Measurements from ENCODE around the gene LGALS12.
A peak's percentile ranks its signal among the peaks of the same experiment; 100 is the strongest.

Gene LGALS12, protein sequence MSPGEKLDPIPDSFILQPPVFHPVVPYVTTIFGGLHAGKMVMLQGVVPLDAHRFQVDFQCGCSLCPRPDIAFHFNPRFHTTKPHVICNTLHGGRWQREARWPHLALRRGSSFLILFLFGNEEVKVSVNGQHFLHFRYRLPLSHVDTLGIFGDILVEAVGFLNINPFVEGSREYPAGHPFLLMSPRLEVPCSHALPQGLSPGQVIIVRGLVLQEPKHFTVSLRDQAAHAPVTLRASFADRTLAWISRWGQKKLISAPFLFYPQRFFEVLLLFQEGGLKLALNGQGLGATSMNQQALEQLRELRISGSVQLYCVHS

DNA sequence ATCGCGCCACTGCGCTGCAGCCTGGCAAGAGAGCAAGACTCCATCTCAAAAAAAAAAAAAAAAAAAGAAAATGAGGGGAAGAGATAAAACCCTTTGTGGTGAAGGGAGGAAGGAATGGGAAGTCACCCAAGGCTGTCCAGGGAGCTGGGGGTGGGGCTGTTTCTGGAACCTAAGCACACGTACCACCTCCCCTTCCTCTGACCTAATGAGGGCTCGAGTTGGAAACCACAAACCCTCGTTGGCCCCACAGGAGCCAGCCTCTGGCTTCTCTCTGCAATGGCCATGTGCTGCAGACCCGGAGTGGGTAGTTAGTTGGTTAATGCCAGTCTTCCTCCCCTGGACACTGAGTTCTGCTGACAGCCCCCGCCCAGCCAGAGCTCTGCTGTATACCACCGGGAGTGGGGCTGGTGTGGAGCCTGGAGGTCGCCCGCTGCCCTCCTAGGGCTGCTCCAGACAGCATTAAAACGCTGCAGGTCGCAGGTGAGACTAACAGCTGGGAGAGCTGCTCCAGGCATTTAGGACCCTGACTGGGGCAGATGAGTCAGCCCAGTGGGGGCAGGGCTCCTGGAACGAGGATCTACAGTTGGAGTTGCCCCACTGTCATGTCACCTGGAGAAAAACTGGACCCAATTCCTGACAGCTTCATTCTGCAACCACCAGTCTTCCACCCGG, at the start of gene LGALS12:
Gene LGALS12, plus strand, starts transcription at position 228 of the 672 bp plus-strand sequence. Its CDS starts 375 bp downstream, at position 603.
- DNase-seq, result peak in 1 of 2 donors; percentile 36

DNA sequence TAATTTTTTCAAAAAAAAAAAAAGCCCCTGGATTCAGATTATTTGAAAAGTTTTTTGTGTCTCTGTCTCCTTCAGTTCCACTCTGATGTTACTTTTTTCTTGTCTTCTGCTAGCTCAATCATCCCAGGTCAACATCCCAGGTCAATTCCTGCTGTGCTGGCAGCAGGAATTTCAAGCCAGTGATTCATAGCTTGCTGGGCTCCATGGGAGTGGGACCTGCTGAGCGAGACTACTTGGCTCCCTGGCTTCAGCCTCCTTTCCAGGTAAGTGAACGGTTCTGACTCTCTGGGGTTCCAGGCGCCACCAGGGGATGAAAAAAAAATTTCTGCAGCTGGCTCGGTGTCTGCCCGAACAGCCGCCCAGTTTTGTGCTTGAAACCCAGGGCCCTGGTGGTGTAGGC, 46.3 kb upstream of the LGALS12 start:
- DNase-seq, result no peak

DNA sequence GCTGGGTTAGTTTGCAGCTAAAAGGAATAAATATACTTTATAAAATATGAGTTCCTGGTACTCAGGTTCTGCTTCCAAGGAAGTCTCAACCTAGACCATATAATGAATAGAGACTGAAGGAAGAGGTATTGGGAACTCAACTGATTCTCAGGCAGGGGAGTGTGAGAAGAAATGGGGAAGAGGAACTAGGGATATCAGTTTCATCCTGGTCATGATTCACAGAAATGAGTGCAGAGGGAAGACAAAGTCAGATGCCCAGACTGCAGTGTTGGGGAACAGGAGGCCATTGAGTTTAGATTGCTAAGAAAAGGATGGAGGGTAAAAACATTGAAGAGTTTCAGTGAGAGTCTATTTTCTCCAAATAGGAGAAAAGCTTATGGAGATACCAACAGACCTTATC, 43.7 kb upstream of the LGALS12 start:
- DNase-seq, result peak; percentile 24 to 57

DNA sequence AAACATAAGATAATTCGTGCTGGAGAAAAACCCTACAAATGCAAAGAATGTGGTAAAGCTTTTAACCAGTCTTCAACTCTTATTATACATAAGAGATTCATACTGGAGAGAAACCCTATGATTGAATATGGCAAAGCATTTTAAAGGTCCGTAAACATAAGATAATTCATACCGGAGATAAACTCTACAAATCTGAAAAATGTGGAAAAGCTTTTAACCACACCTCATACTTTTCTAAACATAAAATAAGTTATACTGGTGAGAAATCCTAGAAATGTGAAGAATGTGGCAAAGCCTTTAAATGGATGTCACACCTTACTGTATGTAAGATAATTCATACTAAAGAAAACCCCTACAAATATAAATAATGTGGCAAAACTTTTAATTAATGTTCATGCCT, 35.6 kb upstream of the LGALS12 start:
- DNase-seq, result no peak

DNA sequence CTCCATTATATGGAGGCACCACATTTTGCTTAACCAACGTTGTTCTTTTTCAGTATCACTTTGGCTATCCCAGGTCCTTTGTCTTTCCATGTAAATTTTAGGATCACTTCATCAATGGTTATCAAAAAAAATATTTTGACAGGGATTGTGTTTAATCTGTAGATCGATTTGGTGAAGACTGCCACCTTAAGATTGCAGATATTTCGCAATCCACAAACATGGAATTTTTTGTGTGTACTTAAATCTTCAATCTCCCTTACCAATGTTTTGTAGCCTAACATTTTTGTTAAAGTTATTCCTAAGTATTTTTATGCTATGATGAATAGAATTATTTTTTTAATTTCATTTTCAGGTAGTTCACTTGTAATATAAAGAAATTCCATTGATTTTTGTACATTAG, 33.5 kb upstream of the LGALS12 start:
- no peak for DNase-seq

DNA sequence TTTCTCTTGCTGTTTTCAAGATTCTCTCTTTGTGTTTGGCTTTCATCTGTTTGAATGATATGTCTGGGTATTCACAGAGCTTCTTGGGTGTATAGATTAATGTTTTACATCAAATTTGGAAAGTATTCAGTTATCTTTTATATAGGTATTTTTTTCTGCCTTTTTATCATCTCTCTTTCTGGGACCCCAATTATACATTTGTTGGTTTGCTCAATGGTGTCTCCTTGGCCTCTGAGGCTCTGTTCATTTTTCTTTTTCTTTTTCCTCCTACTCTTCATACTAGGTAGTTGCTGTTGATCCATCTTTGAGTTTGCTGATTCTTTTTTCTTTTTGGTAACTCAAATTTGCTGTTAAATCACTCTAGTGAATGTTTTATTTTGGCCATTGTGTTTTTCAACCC, 29.3 kb upstream of the LGALS12 start:
- no peak for DNase-seq

DNA sequence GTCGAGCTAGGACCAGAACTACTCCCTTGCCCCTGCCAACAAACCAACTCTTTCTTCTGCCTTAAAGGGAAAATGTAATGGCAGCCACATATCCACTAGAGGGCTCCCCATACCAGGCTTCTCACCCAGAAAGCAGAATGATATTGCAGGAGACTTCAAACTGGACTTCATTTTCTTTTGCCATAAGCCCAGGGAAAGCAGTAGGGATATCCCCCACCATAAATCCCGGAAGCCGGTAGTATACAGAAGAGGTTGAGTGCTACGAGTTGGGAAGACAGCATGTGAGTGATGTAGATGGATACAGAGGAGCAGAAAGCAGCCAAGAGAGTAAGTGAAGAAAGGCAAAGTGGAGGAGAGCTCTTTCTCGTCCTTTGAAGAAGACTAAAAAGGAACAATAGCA, 27.0 kb upstream of the LGALS12 start:
- DNase-seq, result peak; percentile 60 to 78

DNA sequence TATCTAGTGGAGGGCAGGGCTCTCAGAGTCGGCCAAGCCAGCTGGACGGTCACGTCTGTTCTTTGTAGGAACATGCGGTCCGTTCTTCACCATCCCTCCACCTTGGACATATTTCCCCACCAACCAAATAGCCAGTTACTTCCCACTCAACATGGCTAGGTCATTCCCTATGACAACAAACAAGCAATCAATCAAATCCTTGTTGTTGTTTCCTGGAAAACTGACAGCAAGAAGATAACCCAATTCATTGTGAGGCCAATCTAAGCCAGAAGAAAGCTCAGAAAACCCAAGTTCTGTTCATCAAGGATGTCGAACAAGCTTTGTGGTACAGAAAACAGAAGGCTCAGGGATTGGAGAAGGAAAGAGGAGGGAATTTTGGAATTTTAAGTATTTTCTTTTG, 25.8 kb upstream of the LGALS12 start:
- no peak for DNase-seq

DNA sequence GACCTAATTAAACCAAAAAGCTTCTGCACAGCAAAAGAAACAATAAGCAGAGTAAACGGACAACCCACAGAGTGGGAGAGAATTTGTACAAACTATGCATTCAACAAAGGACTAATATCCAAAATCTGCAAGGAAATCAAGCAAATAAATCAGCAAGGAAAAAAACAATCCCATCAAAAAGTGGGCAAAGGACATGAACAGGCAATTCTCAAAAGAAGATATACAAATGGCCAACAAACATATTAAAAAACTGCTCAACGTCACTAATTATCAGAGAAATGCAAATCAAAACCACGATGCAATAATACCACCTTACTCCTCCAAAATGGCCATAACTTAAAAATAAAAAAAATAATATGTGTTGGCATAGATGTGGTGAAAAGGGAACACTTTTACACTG, 20.1 kb upstream of the LGALS12 start:
- DNase-seq, result no peak

DNA sequence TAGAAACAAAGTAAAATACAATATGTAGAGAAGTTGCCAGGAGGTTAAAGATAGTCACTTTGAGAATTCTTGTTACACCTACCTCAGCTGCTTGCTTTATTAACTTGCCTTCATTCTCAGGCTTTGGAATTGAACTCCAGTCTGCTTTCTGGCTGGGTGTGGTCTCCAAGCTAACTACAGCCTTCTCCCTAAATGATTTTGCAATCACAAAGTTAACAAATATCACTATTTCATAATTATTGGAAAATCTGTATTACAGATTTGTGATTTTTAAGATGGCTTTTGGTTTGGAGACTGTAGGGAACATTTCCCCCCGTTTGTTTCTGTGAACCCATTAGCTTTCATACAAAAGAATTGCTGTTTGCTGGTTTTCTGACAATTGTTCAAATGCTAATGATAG, 17.1 kb upstream of the LGALS12 start:
- DNase-seq, result peak in 1 of 2 donors; percentile 47

DNA sequence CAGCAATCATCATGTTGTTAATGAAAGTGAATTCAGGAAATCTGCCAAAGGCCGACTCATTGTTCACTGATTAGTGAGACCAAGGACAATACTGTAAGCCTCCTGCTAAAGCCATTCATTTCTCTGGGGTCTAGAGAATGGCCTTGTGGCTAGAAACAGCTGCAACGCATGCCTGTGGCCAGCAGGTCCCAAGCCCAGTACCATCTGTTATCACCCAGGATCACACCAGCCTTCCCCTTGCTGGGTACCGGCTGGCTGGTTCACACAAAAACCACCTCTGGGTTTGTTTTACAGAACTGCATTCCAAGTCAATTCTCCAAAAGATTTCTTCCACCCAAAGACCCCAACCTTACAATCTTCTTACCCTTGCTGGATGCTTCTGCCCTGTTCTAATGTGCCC, 16.0 kb upstream of the LGALS12 start:
- DNase-seq, result no peak

DNA sequence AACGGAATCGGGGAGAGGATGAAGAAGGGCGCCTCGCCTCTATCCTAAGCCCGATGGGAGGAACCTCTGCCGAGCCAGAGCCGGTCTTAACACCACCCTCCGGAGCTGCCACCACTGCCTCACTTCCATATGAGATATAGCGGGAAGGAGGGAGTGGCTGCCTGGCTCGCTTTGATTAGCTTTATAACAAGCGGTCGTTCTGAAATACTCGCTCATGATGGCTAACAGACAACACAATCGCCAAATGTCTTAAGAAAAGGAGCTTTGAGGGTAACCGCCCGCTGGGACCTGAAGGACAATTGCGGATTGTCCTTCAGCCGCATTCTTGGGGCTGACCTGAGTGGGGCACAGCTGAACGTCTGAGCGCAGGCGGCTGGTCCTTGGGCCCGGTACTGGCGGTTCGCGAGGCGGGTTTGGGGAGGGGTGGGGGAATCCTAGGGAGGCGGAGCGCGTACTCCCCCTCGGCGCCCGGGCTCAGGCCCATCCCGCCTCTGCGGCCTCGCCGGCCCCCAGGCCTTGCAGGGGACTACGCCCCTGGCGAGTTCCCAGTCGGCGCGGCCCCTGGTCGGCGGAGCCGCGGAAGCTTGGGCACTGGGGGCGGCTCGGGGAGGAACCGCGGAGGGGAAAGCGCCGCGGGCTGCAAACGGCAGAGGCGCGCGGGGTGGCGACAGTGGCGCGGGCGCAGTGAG, 15.2 kb upstream of the LGALS12 start, which contains the start of gene PLAAT5:
Gene PLAAT5, minus strand, starts transcription at position 617 of the 689 bp plus-strand sequence. Its CDS starts 133 bp downstream, at position 484.
- DNase-seq, result no peak

DNA sequence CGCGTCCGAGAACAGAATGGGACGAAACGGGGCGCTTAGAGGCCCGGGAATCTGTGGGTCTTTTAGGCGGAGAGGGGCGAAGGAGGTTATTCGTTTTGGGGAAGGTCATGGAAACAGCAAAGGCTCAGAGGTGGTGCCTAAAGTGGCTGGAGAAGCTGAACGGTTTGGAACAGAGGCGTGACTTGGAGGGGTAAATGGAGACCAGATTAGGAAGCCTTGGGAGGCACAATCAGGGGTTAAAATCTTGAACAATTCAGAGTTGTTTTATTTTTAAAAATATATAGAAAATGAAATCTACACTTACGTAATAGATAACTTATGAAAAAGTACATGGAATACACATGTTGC, 14.7 kb upstream of the LGALS12 start:
- no peak for DNase-seq

DNA sequence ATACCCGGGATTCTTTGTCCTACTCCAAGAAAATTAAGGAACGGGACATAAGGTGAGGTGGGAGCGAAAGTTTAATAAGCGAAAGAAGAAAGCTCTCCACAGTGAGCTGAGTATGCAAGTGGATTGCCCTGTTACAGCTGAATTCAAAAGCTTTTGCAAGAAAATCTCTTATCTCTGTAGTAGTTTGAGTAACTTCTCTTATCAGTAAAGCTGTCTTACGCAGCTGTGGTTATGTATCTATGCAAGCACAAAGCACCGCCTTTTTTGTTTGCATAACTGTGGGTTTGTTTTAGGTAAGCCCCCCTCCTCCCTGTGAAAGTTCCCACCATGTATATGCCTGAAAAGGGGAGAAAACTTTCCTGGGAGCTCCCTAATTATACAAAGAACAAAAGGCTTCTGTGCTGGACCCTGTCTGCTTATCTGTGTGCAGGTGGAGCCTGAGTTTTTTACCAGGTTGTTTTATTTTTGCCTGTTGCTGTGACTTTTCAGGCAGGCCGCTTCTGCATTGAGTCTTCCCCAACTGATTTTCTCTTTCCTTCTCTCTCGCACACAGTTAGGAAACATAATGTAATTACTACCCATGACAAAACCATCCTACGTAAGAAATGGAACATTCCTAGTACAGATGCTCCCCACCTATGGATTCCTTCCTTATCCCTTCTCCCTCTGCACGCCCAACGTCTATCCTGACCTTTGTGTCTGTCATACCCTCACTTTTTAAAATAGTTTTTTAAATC, 14.1 kb upstream of the LGALS12 start:
- DNase-seq, result no peak

DNA sequence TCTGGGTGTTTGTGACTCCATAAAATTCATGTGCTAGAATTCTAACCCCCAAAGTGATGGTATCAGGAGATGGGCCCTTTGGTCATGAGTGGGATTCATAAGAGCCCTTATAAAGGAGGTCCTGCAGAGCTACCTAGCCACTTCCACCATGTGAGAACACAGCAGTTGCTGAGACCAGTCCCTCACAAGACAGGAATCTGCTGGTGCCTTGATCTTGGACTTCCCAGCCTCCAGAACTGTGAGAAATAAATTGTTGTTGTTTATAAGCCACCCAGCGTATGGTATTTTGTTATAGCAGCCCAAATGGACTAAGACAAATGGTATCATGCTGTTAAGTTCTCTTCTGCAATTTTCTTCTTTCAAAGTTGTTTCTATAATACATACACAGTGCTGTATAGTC, 13.4 kb upstream of the LGALS12 start:
- no peak for DNase-seq

DNA sequence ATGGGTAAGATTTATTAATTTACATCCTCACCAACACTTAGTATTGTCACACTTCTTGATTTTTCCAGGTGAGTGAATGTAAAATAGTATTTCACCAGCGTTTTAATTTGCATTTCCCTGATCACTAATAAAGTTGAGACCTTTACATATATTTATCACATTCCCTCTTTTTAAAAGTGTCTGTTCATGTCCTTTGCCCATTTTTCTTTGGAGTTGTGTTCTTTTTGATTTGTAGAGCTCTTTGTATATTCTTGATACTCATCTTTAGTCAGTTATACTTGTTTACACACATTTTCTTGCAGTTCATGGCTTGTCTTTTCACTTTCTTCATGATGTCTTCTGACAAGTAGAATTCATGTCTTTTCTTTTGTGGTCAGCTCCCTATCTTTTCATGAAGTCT, 12.8 kb upstream of the LGALS12 start:
- DNase-seq, result no peak

DNA sequence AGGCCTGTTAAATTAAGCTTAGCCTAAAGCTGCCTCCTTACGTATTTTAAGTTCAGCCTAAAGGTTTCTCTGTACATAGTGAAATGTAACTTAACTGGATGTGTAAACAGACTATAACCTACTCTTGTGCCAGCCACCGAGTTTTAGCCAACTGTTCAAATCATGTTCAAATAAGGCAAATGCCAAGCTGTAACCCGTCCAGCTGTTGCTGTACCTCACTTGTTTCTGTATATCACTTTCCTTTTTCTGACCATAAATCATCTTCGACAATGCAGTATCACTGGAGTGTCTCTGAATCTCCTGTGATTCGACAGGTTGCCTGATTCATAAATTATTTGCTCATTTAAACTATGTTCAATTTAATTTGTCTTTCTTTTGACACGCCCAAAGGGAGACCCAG, 10.9 kb upstream of the LGALS12 start:
- no peak for DNase-seq

DNA sequence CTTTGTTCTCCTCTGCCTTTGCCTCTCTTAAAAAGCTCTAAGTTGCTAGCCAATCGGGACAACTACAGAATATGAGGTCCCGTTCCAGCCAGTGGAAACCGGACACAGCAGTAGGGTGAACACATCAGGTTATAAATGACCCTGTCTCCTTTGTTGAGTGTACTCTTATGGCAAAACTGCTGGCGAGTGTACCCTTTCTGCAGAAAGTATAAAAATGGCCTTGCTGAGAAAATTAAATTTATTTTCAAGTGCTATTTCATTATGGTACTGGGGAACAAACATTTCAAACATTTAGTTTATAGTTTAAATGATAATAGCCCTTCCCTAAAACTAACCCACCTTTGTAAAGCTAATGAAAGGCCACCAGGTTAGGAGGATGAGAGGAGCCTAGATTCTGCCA, 6.0 kb upstream of the LGALS12 start:
- DNase-seq, result no peak

DNA sequence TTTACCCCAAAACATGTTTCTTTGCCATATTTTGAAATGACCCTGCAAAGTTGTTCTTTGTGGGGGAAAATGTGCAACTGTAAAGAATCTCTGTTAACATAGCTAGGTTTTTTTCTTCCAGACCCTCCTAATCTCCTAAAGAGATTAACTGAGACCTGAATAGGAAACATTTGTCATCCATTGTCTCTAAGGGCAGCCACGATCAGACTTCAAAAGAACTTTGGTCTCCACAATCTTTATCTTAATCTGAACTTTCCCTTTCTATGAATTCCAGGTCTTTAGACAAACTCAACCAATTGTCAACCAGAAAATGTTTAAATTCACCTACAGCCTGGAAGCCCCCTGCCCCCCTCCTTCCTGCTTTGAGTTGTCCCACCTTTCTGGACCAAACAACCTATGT, 4.6 kb upstream of the LGALS12 start:
- DNase-seq, result no peak

DNA sequence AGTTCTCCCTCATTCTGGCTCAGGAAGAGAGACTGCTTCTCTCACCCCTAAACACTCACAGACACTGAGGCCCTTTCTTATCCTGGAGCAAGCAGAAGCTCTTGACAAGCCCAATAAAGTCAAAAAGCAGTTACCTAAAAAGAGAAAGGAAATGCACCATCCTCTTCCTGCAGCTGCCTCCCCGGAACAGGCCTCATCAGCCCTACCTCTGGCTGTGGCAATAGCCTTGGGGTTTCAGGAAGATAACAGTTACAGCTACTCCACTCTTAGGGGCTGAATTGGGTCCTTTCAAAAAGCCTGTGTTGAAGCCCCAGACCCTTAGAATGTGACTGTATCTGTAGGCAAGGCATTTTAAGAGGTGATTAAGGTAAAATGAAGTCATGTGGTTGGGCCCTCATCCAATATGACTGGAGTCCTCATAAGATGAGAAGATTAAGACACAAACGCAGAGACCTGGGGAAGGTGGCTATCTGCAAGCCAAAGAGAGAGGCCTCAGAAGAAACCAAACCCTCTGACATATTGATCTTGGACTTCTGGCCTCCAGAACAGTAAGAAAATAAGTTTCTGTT, 3.5 kb upstream of the LGALS12 start:
- no peak for DNase-seq

DNA sequence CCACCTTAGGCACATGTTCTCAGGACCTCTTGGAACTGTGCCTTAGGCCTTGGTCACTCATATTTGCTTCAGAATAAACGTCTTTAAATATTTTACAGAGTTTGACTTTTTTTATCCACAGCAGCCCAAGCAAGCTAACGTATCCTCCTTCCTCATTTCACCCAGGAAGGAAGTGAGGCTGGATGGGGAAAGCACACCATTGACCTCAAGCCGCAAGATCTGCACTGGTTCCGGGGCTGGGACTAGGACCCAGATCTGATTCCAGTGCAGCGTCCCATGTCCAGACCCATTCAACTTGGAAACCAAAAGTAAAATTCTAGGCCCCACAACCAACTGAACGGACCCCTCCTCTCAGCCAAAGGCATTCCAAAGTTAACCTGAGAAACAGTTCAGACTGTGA, 2.4 kb upstream of the LGALS12 start:
- peak; percentile 64 to 73 for DNase-seq

DNA sequence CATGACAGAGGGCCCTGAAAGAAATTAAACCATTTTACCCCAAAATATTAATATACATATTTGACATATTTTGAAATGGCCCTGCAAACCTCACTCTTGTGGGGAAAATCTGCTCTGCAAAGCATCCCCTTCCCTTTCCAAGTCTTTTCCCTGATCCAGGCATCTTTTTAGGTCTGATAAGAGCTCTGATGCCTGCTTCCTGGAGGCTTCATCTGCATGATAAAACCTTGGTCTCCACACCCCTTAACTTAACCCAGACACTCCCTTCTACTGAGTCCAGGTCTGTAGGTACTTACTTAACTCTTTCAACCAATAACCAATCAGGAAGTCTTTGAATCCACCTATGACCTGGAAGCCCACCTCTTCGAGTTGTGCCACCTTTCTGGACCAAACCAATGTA, 1.8 kb upstream of the LGALS12 start:
- DNase-seq, result no peak
